Adrenal gland (tissue), 5 donors: ENCODE results near the gene LRFN5.

Experiments used
- CTCF ChIP-seq, 6 experiments: fragments of 450-650 bp in 4 of 6; fragments of 200-600 bp in 2 of 6; sonication (generic) in 1 of 6; IDR thresholded peaks; 1 replicate in 5 of 6; 2 replicates in 1 of 6; pipeline versions ENCODE4 v1.5.1 to v1.8.0; 2016 to 2021; ENCODE audit warnings: antibody characterized with exemption in 6 of 6, mild to moderate bottlenecking in 2 of 6, moderate library complexity in 1 of 6
- POLR2A ChIP-seq, 2 donors: fragments of 450-650 bp; IDR thresholded peaks; one replicate each; pipeline ENCODE4 v1.6.1; 2017; ENCODE audit warnings: antibody characterized with exemption in 2 of 2, mild to moderate bottlenecking in 2 of 2, moderate library complexity in 1 of 2
- donor health status: DM: no; HTN: no; CAD: no.

- TF ChIP-seq CTCF (IDR thresholded peaks at IDR 0.05): no peak
- no peak for TF ChIP-seq POLR2A (IDR thresholded peaks at IDR 0.05)
These were observed 92.8 kb downstream of the LRFN5 start for GRCh38 chr14:41699486-41699885.
